ENCODE results near the gene PRKCE. TPM values are rescaled to one million over a fixed set of nuclear protein-coding genes. Genes with fewer than 3 reads are reported as not detected.

PRKCE gene
- total RNA-seq, 2 donors from 2014 or later, result 5.8 to 18.1 TPM

GRCh38 chr2:45696708-45697107 lies 45.2 kb downstream of the PRKCE start:
- ATAC-seq (ENCODE audit: insufficient number of reproducible peaks, low FRiP score, low read depth), result no peak
- no peak overlapping the region for H3K27ac ChIP-seq
- no peaks in the 10 kb centered on the region for H3K27me3 ChIP-seq (replicated peaks; ENCODE audit: insufficient read depth)
- DNase-seq (ENCODE audit: low spot score), result no peak
- no peak for TF ChIP-seq CTCF (IDR thresholded peaks at IDR 0.05)
- H3K4me1 ChIP-seq (ENCODE audit: control insufficient read depth in 1 of 2, low read depth in 2 of 2), result no peaks in the 10 kb centered on the region
- no peaks in the 10 kb centered on the region for H3K36me3 ChIP-seq
- no peak overlapping the region for H3K4me3 ChIP-seq
- no peaks in the 10 kb centered on the region for H3K9me3 ChIP-seq

GRCh38 chr2:45697190-45697589 lies 45.7 kb downstream of the PRKCE start:
- H3K4me1 ChIP-seq (ENCODE audit: control insufficient read depth in 1 of 2, low read depth in 2 of 2), result no peaks in the 10 kb centered on the region
- TF ChIP-seq CTCF (IDR thresholded peaks at IDR 0.05), result no peak
- DNase-seq (ENCODE audit: low spot score) (no peak), ATAC-seq (ENCODE audit: insufficient number of reproducible peaks, low FRiP score, low read depth) (no peak)
- no peak overlapping the region for H3K27ac ChIP-seq
- no peak overlapping the region for H3K4me3 ChIP-seq
- H3K27me3 ChIP-seq (replicated peaks; ENCODE audit: insufficient read depth), result no peaks in the 10 kb centered on the region
- no peaks in the 10 kb centered on the region for H3K9me3 ChIP-seq
- H3K36me3 ChIP-seq, result no peaks in the 10 kb centered on the region

- TF ChIP-seq CTCF (IDR thresholded peaks at IDR 0.05), result no peak
- ATAC-seq (ENCODE audit: insufficient number of reproducible peaks, low FRiP score, low read depth) (no peak), DNase-seq (ENCODE audit: low spot score) (no peak)
- Histone ChIP-seq H3K27me3 (replicated peaks; ENCODE audit: insufficient read depth) (no peaks in the 10 kb centered on the region), H3K4me3 (no peak overlapping the region), H3K4me1 (ENCODE audit: control insufficient read depth in 1 of 2, low read depth in 2 of 2) (no peaks in the 10 kb centered on the region), H3K36me3 (no peaks in the 10 kb centered on the region), H3K9me3 (no peaks in the 10 kb centered on the region), H3K27ac (no peak overlapping the region)
Measured at GRCh38 chr2:45698554-45698953, 47.1 kb downstream of the PRKCE start.

- H3K27me3 ChIP-seq (replicated peaks; ENCODE audit: insufficient read depth), result no peaks in the 10 kb centered on the region
- ATAC-seq (ENCODE audit: insufficient number of reproducible peaks, low FRiP score, low read depth) (no peak), DNase-seq (ENCODE audit: low spot score) (no peak)
- no peaks in the 10 kb centered on the region for H3K9me3 ChIP-seq
- H3K4me1 ChIP-seq (ENCODE audit: control insufficient read depth in 1 of 2, low read depth in 2 of 2), result no peaks in the 10 kb centered on the region
- H3K4me3 ChIP-seq, result no peak overlapping the region
- no peaks in the 10 kb centered on the region for H3K36me3 ChIP-seq
- no peak for TF ChIP-seq CTCF (IDR thresholded peaks at IDR 0.05)
- no peak overlapping the region for H3K27ac ChIP-seq
Measured at GRCh38 chr2:45699032-45699658, 47.7 kb downstream of the PRKCE start.

- Histone ChIP-seq H3K4me3 (no peak overlapping the region), H3K4me1 (ENCODE audit: control insufficient read depth in 1 of 2, low read depth in 2 of 2) (peaks cover 7% of the 10 kb centered on the region in 2 donors), H3K36me3 (no peaks in the 10 kb centered on the region), H3K27me3 (replicated peaks; ENCODE audit: insufficient read depth) (no peaks in the 10 kb centered on the region), H3K9me3 (no peaks in the 10 kb centered on the region), H3K27ac (no peak overlapping the region)
- DNase-seq (ENCODE audit: low spot score), result no peak
- TF ChIP-seq CTCF (IDR thresholded peaks at IDR 0.05), result no peak
- no peak for ATAC-seq (ENCODE audit: insufficient number of reproducible peaks, low FRiP score, low read depth)
Measured at GRCh38 chr2:45700407-45701013, 49.0 kb downstream of the PRKCE start.
